Activated T-cell treated with anti-CD3 and anti-CD28 coated beads for 1 hour (primary cell): Measurements from ENCODE around the gene FARP1.

Experiments
- DNase-seq: peaks from one replicate; pipeline ENCODE4 v3.0.0-alpha.2; 2020; ENCODE audit warnings: low read depth

Gene FARP1

GRCh38 chr13:98442391-98443230, 299.7 kb downstream of the FARP1 start:
- no peak for DNase-seq

GRCh38 chr13:98443329-98443728, 300.4 kb downstream of the FARP1 start:
- no peak for DNase-seq

GRCh38 chr13:98443800-98444325, 301.0 kb downstream of the FARP1 start:
- no peak for DNase-seq

- DNase-seq: no peak
Measured at GRCh38 chr13:98444381-98444780, 301.5 kb downstream of the FARP1 start.

- peak; percentile 67 for DNase-seq
Measured at GRCh38 chr13:98445340-98446233, 302.7 kb downstream of the FARP1 start.

- DNase-seq: no peak
Measured at GRCh38 chr13:98446234-98446621, 303.3 kb downstream of the FARP1 start.

GRCh38 chr13:98447130-98447529, 304.2 kb downstream of the FARP1 start:
- DNase-seq: no peak

GRCh38 chr13:98447881-98448641, 305.2 kb downstream of the FARP1 start:
- DNase-seq: no peak

- no peak for DNase-seq
Measured at GRCh38 chr13:98448642-98448928, 305.7 kb downstream of the FARP1 start.

GRCh38 chr13:98449273-98449672, 306.4 kb downstream of the FARP1 start:
- no peak for DNase-seq

- DNase-seq: no peak
Measured at GRCh38 chr13:98450026-98450425, 307.1 kb downstream of the FARP1 start.

GRCh38 chr13:98450539-98451111, 307.7 kb downstream of the FARP1 start:
- DNase-seq: no peak

- no peak for DNase-seq
Measured at GRCh38 chr13:98451676-98452470, 309.0 kb downstream of the FARP1 start.

GRCh38 chr13:98452851-98453843, 310.3 kb downstream of the FARP1 start:
- no peak for DNase-seq

GRCh38 chr13:98454389-98454881, 311.5 kb downstream of the FARP1 start:
- DNase-seq: no peak

- DNase-seq: no peak
Measured at GRCh38 chr13:98456413-98456845, 313.5 kb downstream of the FARP1 start.

GRCh38 chr13:98457053-98457452, 314.2 kb downstream of the FARP1 start:
- DNase-seq: no peak

- no peak for DNase-seq
Measured at GRCh38 chr13:98458431-98458830, 315.5 kb downstream of the FARP1 start.

GRCh38 chr13:98459171-98459681, 316.3 kb downstream of the FARP1 start:
- no peak for DNase-seq
